ENCODE data around the gene PRLH.

The PRLH gene

GRCh38 chr2:237567276-237568029 is 1.1 kb downstream of the PRLH start:
- DNase-seq = no peak

- DNase-seq = no peak
Observed at GRCh38 chr2:237568121-237568660, 1.8 kb downstream of the PRLH start.

GRCh38 chr2:237569041-237569440 is 2.7 kb downstream of the PRLH start:
- no peak for DNase-seq

GRCh38 chr2:237569896-237570295 is 3.5 kb downstream of the PRLH start:
- no peak for DNase-seq

- DNase-seq = no peak
Observed at GRCh38 chr2:237570776-237571335, 4.5 kb downstream of the PRLH start.

GRCh38 chr2:237571551-237571950 is 5.2 kb downstream of the PRLH start:
- no peak for DNase-seq

- peak; percentile 94 for DNase-seq
Observed at GRCh38 chr2:237572021-237572741, 5.8 kb downstream of the PRLH start.

GRCh38 chr2:237572742-237573101 is 6.3 kb downstream of the PRLH start:
- DNase-seq = no peak

GRCh38 chr2:237573721-237574415 is 7.5 kb downstream of the PRLH start:
- DNase-seq = no peak

- DNase-seq = no peak
Observed at GRCh38 chr2:237574467-237574866, 8.1 kb downstream of the PRLH start.

GRCh38 chr2:237574894-237575868 is 8.8 kb downstream of the PRLH start:
- DNase-seq = no peak

- no peak for DNase-seq
Observed at GRCh38 chr2:237575869-237576862, 9.8 kb downstream of the PRLH start.

- DNase-seq = no peak
Observed at GRCh38 chr2:237576974-237577373, 10.6 kb downstream of the PRLH start.

- no peak for DNase-seq
Observed at GRCh38 chr2:237577458-237577857, 11.1 kb downstream of the PRLH start.

- no peak for DNase-seq
Observed at GRCh38 chr2:237577956-237578870, 11.8 kb downstream of the PRLH start.

- no peak for DNase-seq
Observed at GRCh38 chr2:237581326-237581725, 15.0 kb downstream of the PRLH start.

- peak; percentile 32 to 39 for DNase-seq
Observed at GRCh38 chr2:237581751-237582746, 15.7 kb downstream of the PRLH start.
